Measurements from ENCODE around the gene TADA2B. TPM values are rescaled to one million over a fixed set of nuclear protein-coding genes. Genes with fewer than 3 reads are reported as not detected.

Gene TADA2B
- polyA plus RNA-seq, 2 of the 4 experiments (the other 2 are of a cell fraction), result 6.7 to 10.8 TPM

- DNase-seq (ENCODE audit: low read depth in 1 of 2, low spot score in 1 of 2) (no peak), ATAC-seq (peak; percentile 30 to 41; a peak in 2 of 6 replicates), FAIRE-seq (no peak)
- CTCF ChIA-PET, result interaction anchor here (1.7 to 2.8 kb wide), 3 partner anchors 8 to 35 kb away, joined by 3 to 8 read pairs (median 6); a partner anchor contains a TSS
- Histone ChIP-seq H3K4me1 (peaks cover 5% of the 10 kb centered on the region; the same call in 1 of the 3 replicates), H3K9me3 (no peaks in the 10 kb centered on the region), H3K4me2 (no peak overlapping the region), H3K4me3 (no peak overlapping the region), H3K27ac (no peak overlapping the region)
- WGBS (ENCODE audit: missing lambda C conversion rate), result 93% methylated on average over 12 of the region's 12 CpGs
- TF ChIP-seq HEYL (CRISPR knock-in tag; IDR thresholded peaks at IDR 0.05), result no peak
- no peak for TF ChIP-seq HOXB13 (CRISPR knock-in tag; IDR thresholded peaks at IDR 0.05; ENCODE audit: low read depth)
- TF ChIP-seq USF2 (IDR thresholded peaks at IDR 0.05), result no peak
- TF ChIP-seq JUN (IDR thresholded peaks at IDR 0.05), result no peak
- TF ChIP-seq RFX5 (IDR thresholded peaks at IDR 0.05), result no peak
- no peak for TF ChIP-seq ATOH8 (CRISPR knock-in tag; IDR thresholded peaks at IDR 0.05; ENCODE audit: low read depth)
- no peak for TF ChIP-seq ZSCAN20 (CRISPR knock-in tag; IDR thresholded peaks at IDR 0.05)
- TF ChIP-seq FOXS1 (CRISPR knock-in tag; IDR thresholded peaks at IDR 0.05), result no peak
- no peak for TF ChIP-seq KDM1A (IDR thresholded peaks at IDR 0.05; ENCODE audit: low read depth)
- no peak for TF ChIP-seq REST (IDR thresholded peaks at IDR 0.05)
- no peak for TF ChIP-seq ZNF302 (CRISPR knock-in tag; IDR thresholded peaks at IDR 0.05)
- POLR2A ChIA-PET, result no interaction called here
These were observed 35.8 kb upstream of the TADA2B start for GRCh38 chr4:7007142-7007907.

- no peak for TF ChIP-seq BHLHE40 (IDR thresholded peaks at IDR 0.05; ENCODE audit: low read depth, low read length)
- TF ChIP-seq CEBPB (IDR thresholded peaks at IDR 0.05), result no peak
- TF ChIP-seq ATOH8 (CRISPR knock-in tag; IDR thresholded peaks at IDR 0.05; ENCODE audit: low read depth), result no peak
- TF ChIP-seq RAD21 (conservative IDR thresholded peaks at IDR 0.05 in 1 of 2, IDR thresholded peaks at IDR 0.05 in 1 of 2), result 0 out of 5 replicates have a peak, but pooled peaks of 1 of the 2 experiments have one; percentile 1
- ChIA-PET POLR2A (no interaction called here), CTCF (interaction anchor here (1.7 to 2.8 kb wide), 3 partner anchors 9 to 35 kb away, joined by 3 to 8 read pairs (median 6); a partner anchor contains a TSS)
- no peak for FAIRE-seq
- Histone ChIP-seq H3K27ac (no peak overlapping the region), H3K4me3 (no peak overlapping the region), H3K4me1 (peaks cover 5% of the 10 kb centered on the region; the same call in 1 of the 3 replicates), H3K4me2 (no peak overlapping the region), H3K9me3 (no peaks in the 10 kb centered on the region)
- DNase-seq (ENCODE audit: low read depth in 1 of 2, low spot score in 1 of 2), result no peak
- ATAC-seq, result no peak
- WGBS (ENCODE audit: missing lambda C conversion rate), result 70% methylated on average over 2 of the region's 2 CpGs
These were observed 35.2 kb upstream of the TADA2B start for GRCh38 chr4:7007944-7008343.

- DNase-seq (ENCODE audit: low read depth in 1 of 2, low spot score in 1 of 2) (no peak), FAIRE-seq (no peak), ATAC-seq (no peak)
- POLR2A ChIA-PET, result interaction anchor here (0.7 kb wide), 2 partner anchors 14 to 97 kb away, joined by 3 to 7 read pairs; no protein-coding TSS in a partner anchor
- WGBS (ENCODE audit: missing lambda C conversion rate), result 88% methylated on average over 5 of the region's 5 CpGs
- Histone ChIP-seq H3K4me1 (peaks cover 5% of the 10 kb centered on the region; the same call in 1 of the 3 replicates), H3K4me2 (no peak overlapping the region), H3K9me3 (no peaks in the 10 kb centered on the region), H3K4me3 (no peak overlapping the region), H3K27ac (no peak overlapping the region)
- CTCF ChIA-PET, result no interaction called here
- TF ChIP-seq CHD4 (IDR thresholded peaks at IDR 0.05; ENCODE audit: borderline replicate concordance) (no peak), RAD21 (conservative IDR thresholded peaks at IDR 0.05 in 1 of 2, IDR thresholded peaks at IDR 0.05 in 1 of 2) (no peak), MYC (IDR thresholded peaks at IDR 0.05; ENCODE audit: borderline replicate concordance, low read length) (no peak), CTCF (IDR thresholded peaks at IDR 0.05) (no peak), HMGXB4 (CRISPR knock-in tag; IDR thresholded peaks at IDR 0.05; ENCODE audit: borderline replicate concordance) (no peak), ELK1 (IDR thresholded peaks at IDR 0.05; ENCODE audit: low read depth, low read length) (no peak)
These were observed 33.6 kb upstream of the TADA2B start for GRCh38 chr4:7009564-7009963.

All from A549 (cell line).